SK-MEL-5 (cell line): ENCODE data around the gene NOBOX. TPM values are rescaled to one million over a fixed set of nuclear protein-coding genes. Genes with fewer than 3 reads are reported as not detected.
"Not testable (repeated sequence)": the region's sequence is repeated elsewhere in the genome, so short reads cannot be mapped to it uniquely, and the experiment has no call there.

Experiments used
- DNase-seq: peaks from one replicate; pipeline ENCODE4 v3.0.0-alpha.2; 2016; ENCODE audit warnings: low read depth, low spot score
- in situ Hi-C: cut with HindIII; loops from 2 replicates; pipeline ENCODE4 v1.10.0; 2016; ENCODE audit warnings: low sequenced_read_pairs, high pct_unique_total_duplicates, low pct_unique_long_range_greater_than_20kb
- total RNA-seq: library from RNA; depleted of rRNA; stranded (reverse); fragments of >200 nt; shearing (Covaris generic); gene quantifications from 2 replicates; pipeline ENCODE4 v1.2.3, GENCODE V29; 2014

The NOBOX gene
- total RNA-seq, 1 experiment from 2014 or later: not detected

DNA sequence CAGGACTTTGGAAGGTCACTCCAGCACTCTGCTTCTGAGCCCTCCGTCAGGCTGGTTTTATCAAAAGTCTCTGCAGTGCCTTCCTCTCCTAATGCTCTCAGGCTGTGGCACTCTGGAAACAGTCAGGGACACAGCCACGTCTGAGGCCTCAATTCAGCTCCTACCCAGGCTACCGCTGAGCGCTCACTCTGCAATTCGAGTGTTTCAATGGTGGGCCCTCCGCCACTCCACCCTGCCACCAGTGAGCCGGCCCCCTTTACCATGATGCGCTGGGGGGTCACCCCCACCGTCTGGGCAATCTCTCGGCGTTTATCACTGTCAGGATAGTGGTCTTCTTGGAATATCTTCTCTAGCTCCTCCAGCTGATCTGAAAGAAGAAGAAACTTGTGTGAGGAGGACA, 3.5 kb downstream of the NOBOX start:
- in situ Hi-C loops: no loop called here
- DNase-seq: no peak

DNA sequence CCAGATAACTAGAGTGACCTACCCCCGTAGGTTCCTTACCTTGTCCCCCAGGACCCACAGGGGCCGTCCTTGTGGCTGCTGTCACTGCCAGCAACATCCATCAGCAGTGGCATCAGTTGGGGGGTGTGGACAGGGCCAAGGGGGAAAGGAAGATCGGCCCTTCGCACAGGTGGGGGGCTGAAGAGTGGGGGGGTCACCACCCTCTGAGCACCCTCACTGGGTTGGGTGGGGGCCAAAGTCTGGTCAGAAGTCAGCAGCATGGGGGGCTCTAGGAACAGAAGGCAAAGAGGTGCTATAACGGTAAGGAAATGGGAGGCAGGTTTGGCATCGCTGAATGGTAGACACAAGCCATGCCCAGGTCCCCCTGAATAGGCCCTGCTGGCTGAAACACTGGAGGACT, 4.6 kb downstream of the NOBOX start:
- in situ Hi-C loops: no loop called here
- DNase-seq: no peak

DNA sequence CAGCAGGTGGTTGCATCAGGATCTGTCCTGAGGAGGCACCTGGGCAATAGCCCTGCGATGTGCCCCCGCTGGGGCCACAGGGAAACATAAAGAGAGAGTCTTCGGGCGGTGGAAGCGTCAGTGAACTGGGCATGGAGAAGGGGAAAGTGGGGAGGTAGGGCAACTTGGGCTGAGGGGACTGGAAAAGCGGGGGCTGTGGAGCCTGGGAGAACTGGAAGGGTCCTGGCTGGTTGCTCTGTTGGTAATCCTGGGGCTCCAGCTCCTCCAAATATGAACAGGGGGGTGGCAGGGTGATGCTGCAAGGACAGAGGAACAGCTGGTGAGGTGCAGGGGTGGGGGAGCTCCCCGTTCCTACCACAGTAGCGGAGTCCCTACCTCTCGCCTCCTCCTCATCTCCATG, 5.2 kb downstream of the NOBOX start:
- DNase-seq: no peak
- in situ Hi-C loops: no loop called here

DNA sequence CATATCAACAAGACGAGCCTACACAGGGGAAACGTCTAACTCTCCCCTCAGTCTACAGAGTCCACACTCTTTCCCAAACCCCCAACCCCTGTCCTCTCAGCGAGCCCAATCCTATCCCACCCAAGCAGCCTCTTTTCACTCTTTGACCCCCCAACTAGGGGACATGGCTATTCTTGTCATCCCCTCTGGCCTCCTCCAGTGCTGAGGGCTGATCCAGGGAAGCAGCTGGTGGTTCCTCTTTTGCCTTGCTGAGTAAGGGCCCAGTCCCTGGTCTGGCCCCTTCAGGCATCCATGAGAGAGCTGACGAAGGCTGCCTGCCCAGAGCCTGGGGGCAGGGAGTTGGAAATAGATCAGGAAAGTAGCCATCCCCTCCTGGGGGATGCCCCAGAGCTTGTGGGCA, 6.4 kb downstream of the NOBOX start:
- in situ Hi-C loops: no loop called here
- DNase-seq: no peak

DNA sequence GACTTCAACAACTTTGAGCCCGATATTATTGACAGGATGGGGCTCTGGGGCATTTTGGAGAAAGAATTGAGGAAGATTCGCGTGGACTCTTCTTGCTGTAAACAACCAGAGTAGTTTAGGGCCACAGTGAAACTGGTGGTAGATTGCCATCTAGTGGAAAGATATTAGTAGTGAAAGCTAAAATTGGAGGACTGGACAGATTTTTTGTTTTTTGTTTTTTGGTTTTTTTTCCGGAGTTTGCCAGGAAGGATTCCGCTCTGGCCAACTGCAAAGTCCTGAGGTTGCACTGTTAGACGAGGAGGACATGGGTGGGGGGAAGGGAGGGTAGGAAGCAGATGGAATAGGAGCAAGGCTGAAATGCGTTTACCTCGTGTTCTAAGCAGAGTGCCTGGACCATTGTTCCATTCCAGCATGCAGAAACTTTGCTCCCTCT, 11.7 kb downstream of the NOBOX start:
- peak; percentile 81 for DNase-seq
- in situ Hi-C loops: no loop called here

DNA sequence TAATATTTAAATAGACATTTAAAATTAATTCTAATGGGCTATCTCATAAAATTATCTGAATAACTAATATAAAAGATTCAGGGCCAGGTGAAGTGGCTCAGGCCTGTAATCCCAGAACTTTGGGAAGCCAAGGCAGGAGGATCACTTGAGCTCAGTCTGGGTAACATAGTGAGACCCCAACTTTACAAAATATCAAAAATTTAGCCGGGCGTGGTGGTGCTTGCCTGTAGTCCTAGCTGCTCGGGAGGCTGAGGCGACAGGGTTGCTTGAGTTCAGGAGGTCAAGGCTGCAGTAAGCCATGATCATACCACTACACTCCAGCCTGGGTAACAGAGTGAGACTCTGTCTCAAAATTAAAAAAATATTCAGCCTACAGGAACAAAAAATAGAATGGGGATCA, 12.5 kb downstream of the NOBOX start:
- in situ Hi-C loops: no loop called here
- no peak for DNase-seq

DNA sequence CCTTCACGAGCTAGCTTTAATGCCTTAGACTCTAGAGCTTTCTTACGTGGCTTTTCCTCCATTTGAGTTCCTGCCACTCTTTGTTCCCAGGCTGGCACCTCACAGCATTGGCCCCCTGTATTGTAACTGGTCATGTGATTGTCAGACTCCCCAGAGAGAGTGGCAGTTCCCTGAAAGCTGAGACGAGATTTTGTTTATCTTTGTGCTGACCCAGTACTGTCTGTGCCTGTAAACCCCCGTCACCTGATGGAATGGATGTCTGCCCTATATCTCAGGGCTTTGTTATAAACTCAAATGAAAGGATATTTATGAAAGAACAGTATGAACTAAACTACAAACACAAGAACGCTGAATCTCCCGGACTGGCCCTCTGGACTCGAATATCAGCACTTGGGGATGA, 13.0 kb downstream of the NOBOX start:
- in situ Hi-C loops: no loop called here
- no peak for DNase-seq

DNA sequence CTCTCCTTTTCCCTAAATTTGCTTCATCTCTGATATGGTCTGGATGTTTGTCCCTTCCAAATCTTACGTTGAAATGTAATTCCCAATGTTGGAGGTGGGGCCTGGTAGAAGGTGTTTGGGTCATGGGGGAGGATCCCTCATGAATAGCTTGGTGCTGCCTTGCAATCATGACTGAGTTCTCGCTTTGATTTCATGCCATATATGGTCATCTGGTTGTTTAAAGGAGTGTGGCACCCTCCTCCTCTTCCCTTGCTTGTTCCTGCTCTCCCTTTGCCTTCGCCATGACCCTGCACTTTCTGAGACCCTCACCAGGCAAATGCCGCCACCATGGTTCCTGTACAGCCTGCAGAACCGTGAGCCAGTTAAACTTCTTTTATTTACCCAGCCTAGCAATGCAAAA, 14.5 kb downstream of the NOBOX start:
- in situ Hi-C loops: no loop called here

DNA sequence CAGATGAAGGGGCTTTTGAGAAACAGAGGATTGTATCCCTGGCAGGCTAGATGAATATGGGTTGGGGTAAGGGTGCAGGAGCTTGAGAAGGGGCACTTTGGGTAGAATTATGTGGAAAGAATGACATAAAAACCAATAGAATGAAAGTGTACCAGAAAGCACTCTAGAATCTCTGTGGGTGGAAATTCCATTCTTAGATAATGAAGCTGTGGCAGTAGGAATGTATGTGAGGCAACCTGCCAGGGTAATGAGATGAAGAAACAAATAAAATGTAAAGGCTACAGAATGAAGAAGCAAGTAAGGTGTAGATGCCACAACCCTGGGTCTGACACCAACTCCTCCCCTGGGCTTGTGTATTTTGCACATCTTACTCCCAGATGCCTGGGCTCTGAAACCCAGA, 16.8 kb downstream of the NOBOX start:
- in situ Hi-C loops: no loop called here
- no peak for DNase-seq

More for the DNA sequence above, 14.5 kb downstream of the NOBOX start:
- no peak for DNase-seq

DNA sequence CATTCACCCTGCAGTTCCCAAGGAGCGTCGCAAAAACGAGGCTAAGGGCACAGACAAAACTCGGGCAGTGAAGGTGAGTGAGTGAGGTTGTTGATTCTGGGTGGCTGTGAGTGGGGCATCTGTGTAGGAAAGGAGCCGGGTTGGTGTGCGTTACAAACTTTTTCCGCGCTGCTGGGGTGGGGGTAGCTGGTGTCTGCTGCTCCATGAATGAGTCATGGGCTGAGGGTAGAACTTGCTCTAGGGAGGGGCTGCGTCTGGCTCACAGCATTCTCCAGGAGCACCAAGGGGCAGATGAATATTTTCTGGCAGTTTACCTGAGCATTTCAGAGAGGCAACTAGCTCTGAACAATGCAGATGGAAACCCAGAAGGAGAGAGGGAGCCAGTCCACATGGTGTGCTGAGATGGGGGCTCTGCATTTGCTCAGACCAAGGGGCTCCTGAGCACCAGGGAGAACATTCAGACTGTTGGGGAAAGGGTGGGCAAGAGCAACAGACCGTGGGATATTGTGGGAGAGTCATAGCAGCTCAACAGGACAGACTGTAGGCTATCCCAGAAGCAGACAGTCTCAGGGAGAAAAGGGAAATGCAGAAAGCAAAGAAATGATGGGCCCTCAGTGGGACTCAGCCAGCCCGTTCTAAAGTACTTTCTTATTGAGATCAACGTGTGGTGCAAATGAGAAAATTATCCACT, 18.8 kb downstream of the NOBOX start:
- DNase-seq: no peak
- in situ Hi-C loops: no loop called here

DNA sequence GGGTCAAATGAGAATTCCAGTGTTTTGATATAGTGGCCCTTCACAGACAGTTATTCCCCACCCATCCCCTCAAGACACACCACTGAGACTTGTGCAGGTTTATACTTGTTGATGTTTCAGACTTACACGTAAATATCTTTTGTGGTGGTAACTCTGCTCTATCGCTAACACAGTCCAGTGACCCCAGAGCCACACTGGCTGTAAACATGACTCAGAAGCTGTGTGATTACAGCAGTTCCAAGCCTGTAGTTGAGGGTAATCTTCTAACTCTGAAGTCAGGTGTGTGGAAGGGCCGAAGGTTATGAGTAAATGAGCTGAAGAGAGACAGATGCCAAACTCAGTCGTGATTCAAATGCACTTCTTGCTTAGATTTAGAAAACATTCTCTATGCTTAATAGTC, 19.4 kb downstream of the NOBOX start:
- DNase-seq: no peak

DNA sequence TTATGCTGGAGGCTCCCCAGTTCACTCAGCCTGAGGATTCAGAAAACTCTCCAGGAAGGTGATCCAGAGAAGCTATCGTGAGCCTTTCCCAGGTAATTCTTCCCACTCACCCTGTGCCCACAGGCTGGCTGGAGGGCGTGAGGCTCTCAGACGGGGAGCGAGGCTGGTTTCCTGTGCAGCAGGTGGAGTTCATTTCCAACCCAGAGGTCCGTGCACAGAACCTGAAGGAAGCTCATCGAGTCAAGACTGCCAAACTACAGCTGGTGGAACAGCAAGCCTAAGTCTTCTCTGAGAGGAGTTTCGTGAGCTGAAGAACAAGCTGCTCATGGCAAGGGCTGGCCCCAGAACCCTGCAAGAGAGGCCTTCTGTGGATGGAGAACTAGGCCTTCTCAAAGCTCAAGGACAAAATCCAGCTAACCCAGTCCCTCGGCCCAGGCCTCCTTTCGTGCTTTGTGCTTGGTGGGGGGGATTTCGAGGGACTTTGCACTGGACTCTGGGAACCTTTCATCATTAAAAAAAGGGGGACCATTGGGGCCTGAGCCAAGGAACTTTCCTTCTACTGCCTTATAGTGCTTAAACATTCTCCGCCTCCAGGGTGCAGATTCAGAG, 23.6 kb downstream of the NOBOX start:
- in situ Hi-C loops: no loop called here
- no peak for DNase-seq

More for the DNA sequence above, 19.4 kb downstream of the NOBOX start:
- in situ Hi-C loops: no loop called here

DNA sequence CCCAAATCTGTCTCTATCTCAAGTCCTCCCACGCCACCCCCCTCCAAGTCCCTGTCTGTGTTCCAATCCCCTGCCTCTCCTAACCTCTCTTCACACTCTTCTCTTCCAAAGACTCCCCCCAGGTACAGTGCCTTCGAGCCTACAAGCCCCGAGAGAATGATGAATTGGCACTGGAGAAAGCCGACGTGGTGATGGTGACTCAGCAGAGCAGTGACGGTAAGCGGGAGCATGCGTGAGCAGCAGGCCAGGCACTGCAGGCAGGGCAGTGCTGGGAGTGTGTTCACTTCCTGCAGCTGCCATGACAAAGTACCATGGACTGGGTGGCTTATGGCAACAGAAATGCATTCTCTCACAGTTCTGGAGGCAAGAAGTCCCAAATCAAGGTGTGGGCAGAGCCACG, 24.8 kb downstream of the NOBOX start:
- in situ Hi-C loops: no loop called here
- DNase-seq: no peak

DNA sequence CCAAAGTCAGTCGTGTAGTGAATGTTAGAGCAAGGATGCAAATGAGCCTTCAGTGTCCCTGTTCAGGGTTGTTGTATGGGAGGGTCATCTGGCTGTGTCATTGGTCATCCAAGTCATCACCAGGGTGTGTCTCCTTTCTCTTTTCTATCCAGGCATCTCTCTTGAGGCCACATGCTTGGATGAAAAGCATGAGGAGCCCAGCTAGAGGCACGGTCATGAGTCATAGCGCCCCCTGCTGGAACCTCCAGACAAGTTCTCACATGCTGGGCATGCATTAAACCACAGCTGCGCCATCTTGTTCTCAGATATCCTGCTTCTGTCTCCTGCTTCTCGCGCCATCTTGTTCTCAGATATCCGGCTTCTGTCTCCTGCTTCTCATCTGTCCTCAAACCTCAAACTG, 34.3 kb downstream of the NOBOX start:
- in situ Hi-C loops, DNase-seq: not testable (repeated sequence)

DNA sequence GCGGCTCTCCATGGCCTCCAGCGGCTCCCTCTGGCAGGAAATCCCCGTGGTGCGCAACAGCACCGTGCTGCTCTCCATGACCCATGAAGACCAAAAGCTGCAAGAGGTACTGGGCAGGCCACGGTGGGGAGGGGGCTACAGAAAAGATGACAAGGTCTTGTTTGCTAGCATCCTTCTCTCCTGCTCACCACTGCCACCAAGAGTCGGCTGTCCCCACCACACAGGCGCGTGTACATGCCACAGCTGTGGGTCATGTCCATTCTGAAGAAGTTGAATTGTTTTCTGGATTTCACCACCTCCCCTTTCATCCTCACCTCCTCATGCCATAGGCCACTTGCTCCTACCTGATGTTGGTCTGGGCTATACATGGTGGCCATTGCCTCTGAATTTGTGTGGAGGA, 36.2 kb downstream of the NOBOX start:
- in situ Hi-C loops, DNase-seq: not testable (repeated sequence)

DNA sequence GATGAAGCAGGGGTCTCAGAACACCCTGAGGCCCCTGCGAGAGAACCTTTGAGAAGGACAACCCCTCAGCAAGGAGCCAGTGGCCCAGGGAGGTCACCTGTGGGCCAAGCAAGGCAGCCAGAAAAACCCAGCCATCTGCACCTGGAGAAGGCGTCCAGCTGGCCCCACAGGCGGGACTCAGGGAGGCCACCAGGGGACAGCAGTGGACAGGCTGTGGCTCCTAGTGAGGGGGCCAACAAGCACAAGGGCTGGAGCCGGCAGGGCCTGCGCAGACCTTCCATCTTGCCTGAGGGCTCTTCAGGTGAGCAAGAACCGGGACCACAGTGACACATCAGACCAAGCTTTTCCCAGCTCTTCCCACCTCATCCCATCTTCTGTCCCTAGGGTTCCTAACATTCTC, 38.0 kb downstream of the NOBOX start:
- in situ Hi-C loops, DNase-seq: not testable (repeated sequence)

DNA sequence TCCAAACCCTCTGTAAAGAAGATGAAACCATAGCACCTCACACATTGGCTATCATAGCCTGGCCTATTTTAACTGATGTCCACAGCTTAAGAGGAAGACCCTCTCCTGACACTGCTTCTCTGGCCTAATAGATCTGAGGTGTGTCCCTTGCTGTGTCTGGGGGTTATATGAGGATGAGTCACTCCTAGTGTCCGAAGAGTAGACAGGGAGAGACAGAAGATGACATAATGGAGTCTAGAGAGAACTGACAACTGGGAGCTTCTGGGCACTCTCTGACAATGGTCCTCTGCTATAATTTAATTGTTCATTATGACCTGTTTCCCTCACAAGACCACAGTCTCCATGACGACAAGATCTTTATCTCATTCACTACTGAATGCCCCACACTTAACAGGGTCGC, 41.4 kb downstream of the NOBOX start:
- DNase-seq, in situ Hi-C loops: not testable (repeated sequence)

DNA sequence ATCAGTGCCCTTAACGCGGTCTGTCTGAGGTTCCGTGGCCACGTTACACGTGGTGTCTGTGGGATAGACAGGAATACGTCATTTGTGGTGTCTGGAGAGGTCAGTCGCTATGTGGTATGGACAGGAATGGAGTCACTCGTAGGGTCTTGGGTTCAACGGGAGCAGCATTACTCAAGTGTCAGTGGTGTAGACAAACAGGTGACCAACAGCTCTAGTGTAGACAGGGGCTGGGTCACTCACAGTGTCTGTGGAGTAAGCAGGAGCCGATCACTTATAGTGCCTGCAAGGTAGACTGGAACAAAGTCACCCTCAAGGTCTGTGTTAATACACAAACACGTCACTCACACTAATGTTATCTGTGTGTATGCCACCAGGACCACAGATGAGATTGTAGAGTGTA, 46.6 kb downstream of the NOBOX start:
- DNase-seq, in situ Hi-C loops: not testable (repeated sequence)

DNA sequence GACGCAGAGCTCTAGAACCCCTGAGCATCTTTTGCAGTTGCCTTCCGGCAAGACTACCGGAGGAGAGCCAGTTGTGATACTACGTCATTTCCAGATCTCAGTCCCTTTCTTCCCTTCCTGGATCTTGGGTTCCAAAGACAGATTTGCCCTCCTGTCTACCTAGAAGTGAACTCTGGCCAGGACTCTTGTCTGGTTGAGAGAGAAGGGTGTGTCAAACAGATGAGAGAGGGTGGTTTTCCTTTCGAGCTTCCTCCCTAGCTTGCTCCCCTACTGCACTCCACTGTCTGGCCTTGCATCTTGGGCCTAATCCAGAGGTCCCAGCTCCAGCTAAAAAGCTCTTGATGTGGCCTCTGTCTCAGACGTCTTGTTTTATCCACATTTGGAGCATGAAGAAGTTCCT, 47.3 kb downstream of the NOBOX start:
- in situ Hi-C loops, DNase-seq: not testable (repeated sequence)
